NCI-H748 treated with DMSO at 0.1 percent for 48 hours (cell line): Measurements from ENCODE around the gene PXT1.
"Not testable (repeated sequence)": the region's sequence is repeated elsewhere in the genome, so short reads cannot be mapped to it uniquely, and the experiment has no call there.

ENCODE experiments used
- DNase-seq: peaks from one replicate; lab custom pipeline; 2025; lab: John Stamatoyannopoulos, UW

PXT1 gene

GRCh38 chr6:36368921-36369865 is 73.5 kb downstream of the PXT1 start:
- no peak for DNase-seq

GRCh38 chr6:36368421-36368820 is 74.2 kb downstream of the PXT1 start:
- DNase-seq, result no peak

DNA sequence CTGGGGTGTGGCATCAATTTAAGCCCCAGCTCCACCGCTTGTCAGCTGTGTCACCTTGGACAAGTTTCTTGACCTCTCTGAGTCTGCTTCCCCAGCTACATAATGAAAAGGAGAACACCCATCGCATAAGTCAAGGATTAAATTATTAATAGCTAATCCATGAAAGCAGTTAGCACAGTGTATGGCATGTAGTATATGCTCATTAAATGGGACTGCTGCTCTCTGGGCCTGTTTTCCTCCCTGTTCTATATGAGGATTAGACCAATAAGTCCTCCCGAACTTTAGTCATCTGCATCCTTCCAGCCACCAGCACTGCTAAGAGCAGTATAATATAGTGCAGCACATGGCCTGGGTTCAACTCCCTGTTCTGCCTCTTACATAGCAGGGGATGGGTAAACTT is 74.9 kb downstream of the PXT1 start:
- DNase-seq, result no peak

GRCh38 chr6:36364669-36365479 is 77.8 kb downstream of the PXT1 start:
- DNase-seq, result no peak

- not testable (repeated sequence) for DNase-seq
Measured at GRCh38 chr6:36364061-36364635, 78.5 kb downstream of the PXT1 start.

- not testable (repeated sequence) for DNase-seq
Measured at GRCh38 chr6:36363371-36363752, 79.3 kb downstream of the PXT1 start.

- DNase-seq, result no peak
Measured at GRCh38 chr6:36362551-36363370, 79.9 kb downstream of the PXT1 start.

- DNase-seq, result no peak
Measured at GRCh38 chr6:36361071-36361470, 81.6 kb downstream of the PXT1 start.

DNA sequence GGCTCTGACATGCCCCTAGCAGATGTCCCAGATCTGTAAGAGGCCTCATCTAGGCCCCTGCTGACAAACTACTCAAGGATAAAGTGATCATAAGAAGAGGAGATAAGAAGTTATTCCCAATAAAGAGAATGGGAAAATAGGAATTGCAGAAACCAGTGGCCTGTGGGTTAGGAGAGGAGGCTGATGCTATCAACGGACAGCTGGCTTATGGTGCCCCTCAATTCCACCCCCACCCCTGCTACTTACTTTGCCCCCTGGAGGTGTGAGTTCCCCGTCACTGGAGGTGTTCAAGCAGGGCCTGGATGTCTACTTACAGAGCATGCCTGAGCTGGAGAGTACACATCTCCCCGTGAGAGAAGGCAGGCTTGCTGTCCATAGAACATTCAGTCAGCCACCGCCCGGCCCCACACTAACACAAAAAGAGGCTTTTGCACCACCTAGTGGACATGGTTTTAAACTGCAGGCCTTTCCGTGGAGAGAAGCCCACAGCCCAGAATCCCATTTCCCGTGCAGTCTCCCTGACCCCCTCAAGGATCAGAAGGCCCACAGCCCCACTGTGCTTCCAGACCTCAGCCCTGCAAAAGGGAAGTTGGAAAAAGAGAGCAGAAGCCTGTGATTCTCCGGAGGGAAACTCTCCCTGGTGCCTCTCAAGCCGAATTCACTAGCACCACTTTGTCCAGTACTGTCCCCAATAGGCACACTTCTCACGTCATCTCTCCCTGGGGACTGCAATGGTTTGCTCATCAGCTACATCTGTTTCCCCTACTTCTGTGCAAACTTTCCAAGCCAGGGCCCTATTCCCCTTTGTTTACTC is 82.2 kb downstream of the PXT1 start:
- peak; percentile 79 for DNase-seq

DNA sequence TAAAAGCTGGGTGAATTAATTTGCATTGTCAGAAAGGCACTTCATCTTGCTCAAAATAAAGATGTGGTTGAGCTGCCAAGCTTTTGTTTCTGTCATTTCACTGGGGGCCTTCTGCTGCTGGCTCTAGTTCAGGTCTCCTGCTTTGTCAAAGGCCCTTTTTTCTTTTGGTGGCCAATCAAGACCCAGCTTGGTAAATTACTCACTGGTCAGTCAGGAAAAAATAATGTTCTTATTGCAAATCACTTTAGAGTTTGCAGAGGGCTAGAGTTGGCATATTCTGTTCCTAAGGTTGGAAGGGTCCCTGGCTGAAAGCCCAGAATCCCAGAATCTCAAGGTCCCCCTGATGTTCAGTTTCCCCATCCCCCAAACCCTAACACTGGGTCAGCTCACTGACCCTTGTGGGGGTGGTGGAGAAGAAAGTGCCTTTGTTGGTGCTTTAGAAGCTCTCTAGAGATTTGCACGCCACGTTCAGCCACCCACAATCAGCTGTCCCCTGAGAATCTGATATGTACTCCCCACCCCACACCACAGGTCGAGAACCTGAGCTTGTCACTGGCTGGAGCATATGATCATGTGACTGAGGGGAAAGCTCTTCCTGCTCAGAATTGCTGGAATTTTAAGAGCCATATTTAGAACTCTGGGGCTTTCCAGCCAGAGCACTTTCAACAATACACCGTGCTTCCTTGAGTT is 84.3 kb downstream of the PXT1 start:
- no peak for DNase-seq

GRCh38 chr6:36357872-36358225 is 84.8 kb downstream of the PXT1 start:
- no peak for DNase-seq

DNA sequence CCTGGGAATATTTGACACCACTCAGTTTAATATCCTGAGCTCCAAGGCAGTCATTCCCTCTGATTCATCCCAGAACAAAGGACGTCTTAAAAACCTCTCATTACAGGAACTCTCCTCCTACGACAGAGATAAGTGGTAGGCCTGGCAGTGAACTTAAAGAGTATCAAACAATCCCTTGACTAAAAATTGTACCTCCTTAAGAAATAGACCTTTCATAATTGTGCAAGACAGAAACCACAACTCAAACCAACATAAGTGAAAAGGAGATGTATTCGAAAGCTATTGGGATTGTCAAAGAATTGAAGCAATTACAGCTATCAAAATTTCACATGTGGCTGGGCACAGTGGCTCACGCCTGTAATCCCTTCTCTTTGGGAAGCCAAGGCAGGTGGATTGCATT is 86.8 kb downstream of the PXT1 start:
- no peak for DNase-seq

- no peak for DNase-seq
Measured at GRCh38 chr6:36353411-36353915, 89.2 kb downstream of the PXT1 start.

DNA sequence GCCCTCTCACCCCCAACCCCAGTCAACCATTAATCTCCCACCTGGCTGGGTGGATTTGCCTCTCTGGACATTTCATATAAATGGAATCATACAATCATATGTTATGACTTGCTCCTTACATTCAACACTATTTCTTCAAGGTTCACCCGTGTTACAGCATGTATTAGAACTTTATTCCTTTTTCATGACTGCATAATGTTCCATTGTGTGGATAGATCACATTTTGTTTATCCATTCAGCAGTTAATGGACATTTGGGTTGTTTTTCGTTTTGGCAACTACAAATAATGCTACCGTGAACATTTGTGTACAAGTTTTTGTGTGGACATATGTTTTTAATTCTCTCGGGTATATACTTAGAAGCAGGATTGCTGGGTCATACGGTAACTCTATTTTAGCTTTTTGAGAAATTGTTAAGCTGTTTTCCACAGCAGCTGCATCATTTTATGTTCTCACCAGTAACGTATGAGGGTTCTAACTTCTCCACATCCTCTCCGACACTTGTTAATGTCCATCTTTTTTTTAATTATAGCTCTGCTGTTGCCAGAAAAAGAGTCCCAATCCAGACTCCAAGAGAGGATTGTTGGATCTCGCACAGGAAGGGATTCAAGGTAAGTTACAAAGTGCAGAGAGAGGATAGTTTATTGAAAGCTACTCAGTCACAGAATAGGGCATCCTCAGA is 90.0 kb downstream of the PXT1 start:
- no peak for DNase-seq

- DNase-seq, result no peak
Measured at GRCh38 chr6:36350681-36351571, 91.7 kb downstream of the PXT1 start.

DNA sequence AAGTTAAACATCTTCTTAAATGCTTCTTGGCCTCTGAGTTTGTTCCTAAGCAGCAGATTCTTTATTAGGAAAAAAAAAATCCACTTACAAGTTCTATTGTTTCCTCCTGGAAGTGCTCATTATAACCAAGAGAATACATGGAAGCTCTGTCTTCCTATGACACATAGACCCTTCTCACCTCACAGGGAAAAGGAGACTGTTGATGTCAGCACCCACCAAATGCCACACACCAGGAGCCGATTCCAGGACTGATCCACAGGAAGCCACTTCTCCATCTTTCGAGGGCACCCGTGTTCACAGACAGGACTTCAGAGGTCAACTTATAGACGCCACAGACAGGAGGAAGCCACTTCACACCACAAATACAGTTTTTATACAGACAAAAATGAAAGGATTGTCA is 92.6 kb downstream of the PXT1 start:
- DNase-seq, result no peak

DNA sequence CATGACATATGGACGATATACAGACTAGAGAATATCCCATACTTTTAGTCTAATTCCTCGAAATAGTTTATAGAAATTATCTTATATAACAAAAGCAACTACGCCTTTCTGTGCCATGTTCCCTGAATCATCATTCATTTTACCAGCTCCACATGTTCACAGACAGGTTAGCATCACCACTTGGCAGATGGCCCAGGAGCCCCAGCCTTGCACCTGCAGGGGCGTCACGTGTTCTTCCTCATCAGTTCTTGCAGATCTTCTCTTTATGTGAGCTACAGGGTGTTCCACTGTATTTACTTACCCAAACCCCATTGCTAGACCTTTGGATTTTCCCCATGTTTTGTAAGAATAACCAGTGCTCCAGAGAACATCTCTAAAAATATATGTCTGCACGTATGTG is 93.4 kb downstream of the PXT1 start:
- DNase-seq, result peak; percentile 87

DNA sequence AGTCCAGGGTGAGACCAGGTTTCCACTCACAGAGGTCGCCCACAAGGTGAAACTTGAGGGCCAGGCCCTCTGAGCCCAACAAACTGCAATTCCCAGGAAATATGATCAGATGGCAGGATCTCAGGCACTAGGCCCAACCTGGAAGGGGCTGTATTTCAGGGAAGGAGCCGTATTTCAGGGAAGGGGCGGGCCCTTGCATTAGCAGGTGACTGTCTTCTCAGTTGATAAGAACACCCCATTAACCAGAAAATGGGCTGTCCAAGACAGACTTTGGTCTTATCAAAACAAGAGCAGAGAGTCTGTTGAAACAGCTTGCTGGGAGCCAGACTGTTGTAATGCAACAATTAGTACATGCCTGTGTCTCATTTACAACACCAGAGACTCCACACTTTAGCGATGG is 95.0 kb downstream of the PXT1 start:
- DNase-seq, result no peak
